Hematopoietic multipotent progenitor cell treated with erythropoietin and hydrocortisone succinate and interleukin-3 and kit ligand, for 8 days (in vitro differentiated cells): Measurements from ENCODE around the gene SULT1C2.
"Not testable (repeated sequence)": the region's sequence is repeated elsewhere in the genome, so short reads cannot be mapped to it uniquely, and the experiment has no call there.

Source experiments
- DNase-seq: peaks from one replicate; pipeline ENCODE4 v3.0.0-alpha.2; 2015

SULT1C2 gene

DNA sequence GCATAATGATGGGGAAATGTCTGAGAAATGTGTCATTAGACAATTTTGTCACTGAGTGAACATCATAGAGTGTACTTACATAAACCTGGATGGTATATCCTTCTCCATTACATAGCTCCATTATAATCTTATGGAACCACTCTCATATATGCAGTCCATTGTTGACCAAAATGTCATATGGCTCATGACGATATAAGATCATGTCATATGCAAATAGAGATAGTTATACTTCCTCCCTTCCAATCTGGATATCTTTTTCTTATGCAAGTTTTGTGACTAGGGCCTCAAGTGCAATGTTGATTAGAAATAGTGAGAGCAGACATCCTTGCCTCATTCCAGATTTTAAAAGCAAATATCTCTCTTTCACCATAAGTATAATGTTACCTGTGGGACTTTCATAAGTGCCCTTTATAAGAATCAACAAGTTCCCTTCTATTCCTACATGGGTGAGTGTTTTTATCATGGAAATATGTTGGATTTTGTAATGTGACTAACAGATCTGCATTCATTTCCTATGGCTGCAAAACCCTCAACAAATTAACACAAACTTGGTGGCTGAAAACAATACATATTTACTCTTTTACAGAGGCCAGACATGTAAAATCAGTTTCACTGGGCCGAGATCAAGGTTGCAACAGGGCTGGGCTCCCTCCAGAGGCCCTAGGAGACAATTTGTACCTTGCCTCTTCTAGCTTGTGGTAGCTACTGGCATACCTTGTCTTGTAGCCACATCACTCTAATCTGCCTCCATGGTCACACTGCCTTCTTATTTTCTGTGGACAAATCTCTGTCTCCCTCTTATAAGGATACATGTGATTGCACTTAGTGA is 67.4 kb downstream of the SULT1C2 start:
- DNase-seq = no peak

DNA sequence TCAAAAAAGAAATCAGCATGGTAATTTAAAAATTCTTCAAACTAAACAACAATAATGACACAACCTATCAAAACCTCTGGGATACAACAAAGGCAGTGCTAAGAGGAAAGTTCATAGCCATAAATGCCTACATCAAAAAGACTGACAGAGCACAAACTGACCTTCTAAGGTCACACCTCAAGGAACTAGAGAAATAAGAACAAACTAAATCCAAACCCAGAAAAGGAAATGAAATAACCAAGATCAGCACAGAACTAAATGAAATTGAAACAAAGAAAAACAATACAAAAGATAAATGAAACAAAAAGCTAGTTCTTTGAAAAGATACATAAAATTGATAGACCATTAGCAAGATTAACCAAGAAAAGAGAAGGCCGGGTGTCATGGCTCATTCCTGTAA is 70.6 kb downstream of the SULT1C2 start:
- not testable (repeated sequence) for DNase-seq
